ENCODE results near the gene LARGE1.

- TF ChIP-seq CTCF (IDR thresholded peaks at IDR 0.05; ENCODE audit: low read depth, low read length) (no peak), POLR2A (IDR thresholded peaks at IDR 0.05; ENCODE audit: extremely low read depth, insufficient read length) (no peak)
These were observed 518.0 kb downstream of the LARGE1 start for GRCh38 chr22:33402325-33402724.

All from NB4 (cell line).